ENCODE results near the gene TBC1D32.

DNA sequence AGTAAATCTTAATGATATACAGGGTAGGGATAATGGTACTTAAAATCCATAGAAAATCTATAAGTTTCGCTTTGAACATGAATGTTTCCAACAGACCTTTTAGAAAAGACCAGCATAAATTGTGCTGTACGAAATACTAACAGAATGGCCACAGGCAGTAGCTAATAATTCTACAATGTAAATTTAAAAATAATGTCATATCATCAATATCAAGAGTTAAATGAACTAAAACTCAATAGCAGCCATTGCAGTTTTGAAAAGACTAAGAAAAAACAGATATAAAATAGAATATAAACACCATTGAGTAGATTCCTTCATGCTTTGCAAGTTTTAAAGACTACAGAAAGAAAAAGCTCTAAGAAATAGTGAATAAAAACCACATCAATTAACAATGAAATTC lies 14.7 kb downstream of the TBC1D32 start:
- no peak for TF ChIP-seq RAD21 (IDR thresholded peaks at IDR 0.05; ENCODE audit: low read length)
- TF ChIP-seq FOXM1 (IDR thresholded peaks at IDR 0.05; ENCODE audit: low read depth): no peak
- TF ChIP-seq, protein P1, sequence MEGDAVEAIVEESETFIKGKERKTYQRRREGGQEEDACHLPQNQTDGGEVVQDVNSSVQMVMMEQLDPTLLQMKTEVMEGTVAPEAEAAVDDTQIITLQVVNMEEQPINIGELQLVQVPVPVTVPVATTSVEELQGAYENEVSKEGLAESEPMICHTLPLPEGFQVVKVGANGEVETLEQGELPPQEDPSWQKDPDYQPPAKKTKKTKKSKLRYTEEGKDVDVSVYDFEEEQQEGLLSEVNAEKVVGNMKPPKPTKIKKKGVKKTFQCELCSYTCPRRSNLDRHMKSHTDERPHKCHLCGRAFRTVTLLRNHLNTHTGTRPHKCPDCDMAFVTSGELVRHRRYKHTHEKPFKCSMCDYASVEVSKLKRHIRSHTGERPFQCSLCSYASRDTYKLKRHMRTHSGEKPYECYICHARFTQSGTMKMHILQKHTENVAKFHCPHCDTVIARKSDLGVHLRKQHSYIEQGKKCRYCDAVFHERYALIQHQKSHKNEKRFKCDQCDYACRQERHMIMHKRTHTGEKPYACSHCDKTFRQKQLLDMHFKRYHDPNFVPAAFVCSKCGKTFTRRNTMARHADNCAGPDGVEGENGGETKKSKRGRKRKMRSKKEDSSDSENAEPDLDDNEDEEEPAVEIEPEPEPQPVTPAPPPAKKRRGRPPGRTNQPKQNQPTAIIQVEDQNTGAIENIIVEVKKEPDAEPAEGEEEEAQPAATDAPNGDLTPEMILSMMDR (IDR thresholded peaks at IDR 0.05): no peak
- TF ChIP-seq REST (IDR thresholded peaks at IDR 0.05; ENCODE audit: low read depth, low read length): no peak
- TF ChIP-seq, protein P2, sequence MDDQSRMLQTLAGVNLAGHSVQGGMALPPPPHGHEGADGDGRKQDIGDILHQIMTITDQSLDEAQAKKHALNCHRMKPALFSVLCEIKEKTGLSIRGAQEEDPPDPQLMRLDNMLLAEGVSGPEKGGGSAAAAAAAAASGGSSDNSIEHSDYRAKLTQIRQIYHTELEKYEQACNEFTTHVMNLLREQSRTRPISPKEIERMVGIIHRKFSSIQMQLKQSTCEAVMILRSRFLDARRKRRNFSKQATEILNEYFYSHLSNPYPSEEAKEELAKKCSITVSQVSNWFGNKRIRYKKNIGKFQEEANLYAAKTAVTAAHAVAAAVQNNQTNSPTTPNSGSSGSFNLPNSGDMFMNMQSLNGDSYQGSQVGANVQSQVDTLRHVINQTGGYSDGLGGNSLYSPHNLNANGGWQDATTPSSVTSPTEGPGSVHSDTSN (IDR thresholded peaks at IDR 0.05): no peak
- TF ChIP-seq MAX (IDR thresholded peaks at IDR 0.05; ENCODE audit: low read depth): no peak
- no peak for TF ChIP-seq RFX5 (IDR thresholded peaks at IDR 0.05; ENCODE audit: low read length)
- no peak for TF ChIP-seq SMC3 (IDR thresholded peaks at IDR 0.05; ENCODE audit: low read depth, low read length)
- TF ChIP-seq POLR2AphosphoS5 (IDR thresholded peaks at IDR 0.05; ENCODE audit: low read depth, low read length): no peak
- no peak for TF ChIP-seq ELF1 (IDR thresholded peaks at IDR 0.05)
- TF ChIP-seq GABPA (IDR thresholded peaks at IDR 0.05; ENCODE audit: low read depth): no peak
- TF ChIP-seq RXRA (IDR thresholded peaks at IDR 0.05; ENCODE audit: borderline replicate concordance, low read depth): no peak
- TF ChIP-seq, protein P3, sequence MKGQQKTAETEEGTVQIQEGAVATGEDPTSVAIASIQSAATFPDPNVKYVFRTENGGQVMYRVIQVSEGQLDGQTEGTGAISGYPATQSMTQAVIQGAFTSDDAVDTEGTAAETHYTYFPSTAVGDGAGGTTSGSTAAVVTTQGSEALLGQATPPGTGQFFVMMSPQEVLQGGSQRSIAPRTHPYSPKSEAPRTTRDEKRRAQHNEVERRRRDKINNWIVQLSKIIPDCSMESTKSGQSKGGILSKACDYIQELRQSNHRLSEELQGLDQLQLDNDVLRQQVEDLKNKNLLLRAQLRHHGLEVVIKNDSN (IDR thresholded peaks at IDR 0.05; ENCODE audit: borderline replicate concordance, low read depth): no peak
